ENCODE results near the gene CFAP77. TPM values are rescaled to one million over a fixed set of nuclear protein-coding genes. Genes with fewer than 3 reads are reported as not detected.

The CFAP77 gene
- total RNA-seq, 1 experiment from 2014 or later = not detected

DNA sequence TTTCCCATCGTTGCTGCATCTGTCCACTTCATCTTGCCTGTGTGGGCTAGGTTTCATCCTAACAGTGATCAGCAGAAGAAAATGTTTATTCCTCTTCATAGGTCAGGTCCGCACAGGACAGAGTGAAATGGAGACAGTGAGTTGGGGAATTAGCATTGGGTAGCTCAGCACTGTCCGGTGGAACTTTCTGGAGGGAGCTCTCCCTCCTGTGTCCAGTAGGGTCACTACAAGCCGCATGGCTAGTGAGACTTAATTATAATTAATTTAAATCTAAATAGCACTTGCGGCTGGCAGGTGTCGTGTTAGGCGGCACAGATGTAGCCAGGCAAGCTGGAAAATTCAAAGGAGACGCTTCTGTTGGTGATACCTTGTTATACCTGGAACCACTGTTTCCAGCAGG is 48.4 kb downstream of the CFAP77 start:
- TF ChIP-seq, protein P1, sequence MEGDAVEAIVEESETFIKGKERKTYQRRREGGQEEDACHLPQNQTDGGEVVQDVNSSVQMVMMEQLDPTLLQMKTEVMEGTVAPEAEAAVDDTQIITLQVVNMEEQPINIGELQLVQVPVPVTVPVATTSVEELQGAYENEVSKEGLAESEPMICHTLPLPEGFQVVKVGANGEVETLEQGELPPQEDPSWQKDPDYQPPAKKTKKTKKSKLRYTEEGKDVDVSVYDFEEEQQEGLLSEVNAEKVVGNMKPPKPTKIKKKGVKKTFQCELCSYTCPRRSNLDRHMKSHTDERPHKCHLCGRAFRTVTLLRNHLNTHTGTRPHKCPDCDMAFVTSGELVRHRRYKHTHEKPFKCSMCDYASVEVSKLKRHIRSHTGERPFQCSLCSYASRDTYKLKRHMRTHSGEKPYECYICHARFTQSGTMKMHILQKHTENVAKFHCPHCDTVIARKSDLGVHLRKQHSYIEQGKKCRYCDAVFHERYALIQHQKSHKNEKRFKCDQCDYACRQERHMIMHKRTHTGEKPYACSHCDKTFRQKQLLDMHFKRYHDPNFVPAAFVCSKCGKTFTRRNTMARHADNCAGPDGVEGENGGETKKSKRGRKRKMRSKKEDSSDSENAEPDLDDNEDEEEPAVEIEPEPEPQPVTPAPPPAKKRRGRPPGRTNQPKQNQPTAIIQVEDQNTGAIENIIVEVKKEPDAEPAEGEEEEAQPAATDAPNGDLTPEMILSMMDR (conservative IDR thresholded peaks at IDR 0.05; ENCODE audit: low read depth, low read length) = no peak
- no peak for TF ChIP-seq EZH2 (IDR thresholded peaks at IDR 0.05; ENCODE audit: borderline replicate concordance, low read depth, low read length, poor library complexity, severe bottlenecking)
- DNase-seq (ENCODE audit: low spot score) = no peak
- no peak overlapping the region for H3K4me3 ChIP-seq (ENCODE audit: low read depth, low read length, poor library complexity, severe bottlenecking)
- H3K36me3 ChIP-seq (ENCODE audit: insufficient read depth, low read length, poor library complexity, severe bottlenecking) = no peaks in the 10 kb centered on the region
- peaks cover 18% of the 10 kb centered on the region for H3K27me3 ChIP-seq (replicated peaks; ENCODE audit: insufficient read depth, low read depth, low read length, poor library complexity)
- CTCF ChIA-PET = no interaction called here
- H3K27ac ChIP-seq (ENCODE audit: low read depth, low read length, poor library complexity, severe bottlenecking) = no peak overlapping the region
- POLR2A ChIA-PET (ENCODE audit: low non-redundant PET) = no interaction called here
- no peaks in the 10 kb centered on the region for H3K4me1 ChIP-seq (ENCODE audit: insufficient read depth, low read length, poor library complexity, severe bottlenecking)
- no TSS peak for BruUV-seq (replicated peaks)
- intact Hi-C loops (cut with micrococcal nuclease; ENCODE audit: unreplicated experiment) = no loop called here
- no peaks in the 10 kb centered on the region for H3K9me3 ChIP-seq (ENCODE audit: low read depth, low read length, poor library complexity, severe bottlenecking)

GRCh38 chr9:132459661-132460060 is 49.6 kb downstream of the CFAP77 start:
- H3K9me3 ChIP-seq (ENCODE audit: low read depth, low read length, poor library complexity, severe bottlenecking) = no peaks in the 10 kb centered on the region
- CTCF ChIA-PET = no interaction called here
- TF ChIP-seq, protein P1 (conservative IDR thresholded peaks at IDR 0.05; ENCODE audit: low read depth, low read length) = no peak
- no peak for TF ChIP-seq EZH2 (IDR thresholded peaks at IDR 0.05; ENCODE audit: borderline replicate concordance, low read depth, low read length, poor library complexity, severe bottlenecking)
- H3K4me3 ChIP-seq (ENCODE audit: low read depth, low read length, poor library complexity, severe bottlenecking) = no peak overlapping the region
- no TSS peak for BruUV-seq (replicated peaks)
- peaks cover 6% of the 10 kb centered on the region for H3K27me3 ChIP-seq (replicated peaks; ENCODE audit: insufficient read depth, low read depth, low read length, poor library complexity)
- intact Hi-C loops (cut with micrococcal nuclease; ENCODE audit: unreplicated experiment) = no loop called here
- POLR2A ChIA-PET (ENCODE audit: low non-redundant PET) = no interaction called here
- H3K27ac ChIP-seq (ENCODE audit: low read depth, low read length, poor library complexity, severe bottlenecking) = no peak overlapping the region
- H3K36me3 ChIP-seq (ENCODE audit: insufficient read depth, low read length, poor library complexity, severe bottlenecking) = no peaks in the 10 kb centered on the region
- no peak for DNase-seq (ENCODE audit: low spot score)
- no peaks in the 10 kb centered on the region for H3K4me1 ChIP-seq (ENCODE audit: insufficient read depth, low read length, poor library complexity, severe bottlenecking)

GRCh38 chr9:132460240-132460639 is 50.2 kb downstream of the CFAP77 start:
- no peaks in the 10 kb centered on the region for H3K9me3 ChIP-seq (ENCODE audit: low read depth, low read length, poor library complexity, severe bottlenecking)
- DNase-seq (ENCODE audit: low spot score) = no peak
- no TSS peak for BruUV-seq (replicated peaks)
- no peaks in the 10 kb centered on the region for H3K36me3 ChIP-seq (ENCODE audit: insufficient read depth, low read length, poor library complexity, severe bottlenecking)
- H3K4me1 ChIP-seq (ENCODE audit: insufficient read depth, low read length, poor library complexity, severe bottlenecking) = no peaks in the 10 kb centered on the region
- peaks cover 3% of the 10 kb centered on the region for H3K27me3 ChIP-seq (replicated peaks; ENCODE audit: insufficient read depth, low read depth, low read length, poor library complexity)
- no peak overlapping the region for H3K27ac ChIP-seq (ENCODE audit: low read depth, low read length, poor library complexity, severe bottlenecking)
- H3K4me3 ChIP-seq (ENCODE audit: low read depth, low read length, poor library complexity, severe bottlenecking) = no peak overlapping the region
- no peak for TF ChIP-seq EZH2 (IDR thresholded peaks at IDR 0.05; ENCODE audit: borderline replicate concordance, low read depth, low read length, poor library complexity, severe bottlenecking)
- TF ChIP-seq, protein P1 (conservative IDR thresholded peaks at IDR 0.05; ENCODE audit: low read depth, low read length) = no peak
- POLR2A ChIA-PET (ENCODE audit: low non-redundant PET) = no interaction called here
- CTCF ChIA-PET = no interaction called here
- intact Hi-C loops (cut with micrococcal nuclease; ENCODE audit: unreplicated experiment) = no loop called here

Measured in A673 (cell line).